Ureter (tissue), 1 donor: ENCODE data around the gene EHD3. TPM values are rescaled to one million over a fixed set of nuclear protein-coding genes. Genes with fewer than 3 reads are reported as not detected.

ENCODE experiments used
- DNase-seq: peaks from one replicate; pipeline ENCODE4 v3.0.0-alpha.2; 2020; ENCODE audit warnings: low spot score
- total RNA-seq: library from RNA; stranded (reverse); gene quantifications from one replicate; pipeline ENCODE4 v1.2.4, GENCODE V29; 2023
- donor health status: DM: yes; HTN: yes; CAD: no.

EHD3 gene
- total RNA-seq, 1 donor from 2014 or later = 12.7 TPM

DNA sequence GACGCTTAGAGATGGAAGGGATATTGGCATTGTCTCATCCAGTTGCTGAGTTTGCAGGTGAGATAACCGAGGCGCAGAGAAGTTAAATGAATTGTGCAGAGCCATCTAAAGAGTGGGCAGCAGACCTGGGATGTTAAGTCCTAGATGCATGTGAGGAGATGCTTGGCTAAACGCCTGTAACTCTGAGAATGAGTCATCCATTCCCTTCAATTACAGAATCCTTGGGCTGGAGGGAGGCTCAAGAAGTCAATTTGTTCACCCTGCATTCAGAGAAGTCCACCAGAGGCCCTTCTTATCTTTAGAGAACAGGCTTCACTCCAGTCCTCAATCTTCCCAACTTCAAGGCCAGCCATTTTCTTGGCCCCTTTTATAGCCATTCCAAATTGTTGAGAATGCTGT is 1.6 kb downstream of the EHD3 start:
- peak; percentile 34 for DNase-seq

DNA sequence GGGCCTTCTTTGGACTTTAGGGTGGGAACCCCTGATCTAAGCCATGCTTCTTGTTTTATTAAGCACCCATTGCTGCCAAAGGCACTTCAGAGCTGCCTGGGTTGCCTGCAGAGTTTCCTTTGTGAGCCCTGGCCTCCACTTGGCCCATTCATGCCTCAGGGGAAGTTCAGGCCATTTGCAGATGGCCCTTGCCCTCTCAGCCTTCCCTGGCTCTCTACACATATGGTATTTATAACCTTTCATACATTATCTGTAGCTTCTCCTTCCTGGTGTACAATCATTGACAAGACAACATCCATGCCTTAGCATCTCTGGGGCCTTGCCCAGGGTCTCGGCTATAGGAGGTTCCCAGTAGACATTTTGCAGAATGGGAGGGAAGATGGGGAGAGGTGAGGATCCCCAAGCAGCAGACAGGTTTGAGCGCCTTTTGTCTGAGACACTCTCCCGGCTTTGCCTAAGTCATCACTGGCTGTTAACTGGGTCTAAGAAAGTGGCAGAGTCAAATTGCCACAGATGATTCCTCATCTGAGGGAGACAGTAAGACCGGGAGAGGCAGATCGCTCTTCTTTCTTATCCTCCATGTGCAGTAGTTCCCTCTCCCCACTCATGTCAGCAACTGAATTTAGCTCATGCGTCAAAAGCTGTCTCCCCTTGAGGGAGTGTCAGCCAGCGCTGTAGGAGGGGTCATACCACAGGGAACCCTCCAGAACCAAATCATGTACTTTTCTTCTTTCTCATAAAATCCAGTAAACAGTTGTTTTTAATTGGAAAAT is 2.7 kb downstream of the EHD3 start:
- DNase-seq = no peak

DNA sequence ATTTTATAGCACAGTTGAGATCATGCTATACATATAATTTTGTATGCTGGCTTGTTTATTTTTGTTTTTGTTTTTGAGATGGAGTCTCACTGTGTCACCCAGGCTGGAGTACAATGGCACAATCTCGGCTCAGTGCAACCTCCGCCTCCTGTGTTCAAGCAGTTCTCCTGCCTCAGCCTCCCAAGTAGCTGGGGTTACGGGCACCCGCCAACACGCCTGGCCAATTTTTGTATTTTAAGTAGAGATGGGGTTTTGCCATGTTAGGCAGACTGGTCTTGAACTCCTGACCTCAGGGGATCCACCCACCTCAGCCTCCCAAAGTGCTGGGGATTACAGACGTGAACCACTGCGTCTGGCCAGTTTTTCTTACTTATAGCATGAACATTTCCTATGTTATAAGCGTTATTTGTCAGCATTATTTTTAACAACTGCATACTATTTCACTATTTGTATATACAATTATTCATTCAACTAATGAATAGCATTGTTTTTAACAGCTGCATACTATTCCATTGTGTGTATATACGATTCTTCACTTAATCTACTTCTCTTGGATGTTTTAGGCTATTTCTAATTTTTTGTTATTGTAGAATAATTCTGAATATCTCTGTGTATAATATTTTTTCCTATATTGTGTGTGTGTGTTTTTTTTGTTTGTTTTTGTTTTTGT is 3.5 kb downstream of the EHD3 start:
- no peak for DNase-seq

DNA sequence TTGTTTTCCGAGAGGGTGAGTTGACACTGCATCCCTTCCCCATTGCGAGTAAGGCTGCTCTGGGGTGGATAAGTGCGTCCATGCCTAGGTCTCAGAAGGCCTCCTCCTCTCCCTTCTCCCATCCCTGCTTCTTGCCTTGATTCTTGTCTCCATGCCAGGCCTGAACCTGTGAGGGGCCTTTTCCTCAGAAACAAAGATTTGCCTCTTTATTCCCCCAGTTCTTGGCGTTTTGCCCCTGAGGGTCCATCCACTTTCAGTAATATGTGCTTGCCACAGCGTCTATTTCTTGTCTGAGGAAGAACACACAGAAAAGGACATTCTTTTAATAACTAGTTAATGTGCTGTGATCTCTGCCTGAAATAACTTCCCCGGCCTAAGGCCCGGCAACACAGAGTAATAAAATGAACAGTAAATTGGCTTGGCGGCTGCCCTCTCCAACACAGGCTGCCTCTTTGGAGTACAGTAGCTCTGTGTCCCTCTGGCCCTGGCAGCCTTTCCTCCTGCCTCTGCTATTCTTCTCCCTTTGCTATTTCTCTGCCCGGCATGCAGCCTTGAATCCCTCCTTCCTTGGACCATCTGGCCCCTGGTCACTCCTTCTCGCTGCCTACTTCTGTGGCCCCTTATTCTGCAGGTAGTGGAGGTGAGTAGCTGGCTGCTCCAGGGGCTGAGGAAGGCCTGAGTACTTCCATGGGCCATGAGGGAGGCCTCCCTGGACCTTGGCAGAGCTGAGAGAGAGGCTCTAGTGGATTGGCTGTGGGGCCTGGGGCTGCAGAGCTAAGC is 4.4 kb downstream of the EHD3 start:
- DNase-seq = no peak

DNA sequence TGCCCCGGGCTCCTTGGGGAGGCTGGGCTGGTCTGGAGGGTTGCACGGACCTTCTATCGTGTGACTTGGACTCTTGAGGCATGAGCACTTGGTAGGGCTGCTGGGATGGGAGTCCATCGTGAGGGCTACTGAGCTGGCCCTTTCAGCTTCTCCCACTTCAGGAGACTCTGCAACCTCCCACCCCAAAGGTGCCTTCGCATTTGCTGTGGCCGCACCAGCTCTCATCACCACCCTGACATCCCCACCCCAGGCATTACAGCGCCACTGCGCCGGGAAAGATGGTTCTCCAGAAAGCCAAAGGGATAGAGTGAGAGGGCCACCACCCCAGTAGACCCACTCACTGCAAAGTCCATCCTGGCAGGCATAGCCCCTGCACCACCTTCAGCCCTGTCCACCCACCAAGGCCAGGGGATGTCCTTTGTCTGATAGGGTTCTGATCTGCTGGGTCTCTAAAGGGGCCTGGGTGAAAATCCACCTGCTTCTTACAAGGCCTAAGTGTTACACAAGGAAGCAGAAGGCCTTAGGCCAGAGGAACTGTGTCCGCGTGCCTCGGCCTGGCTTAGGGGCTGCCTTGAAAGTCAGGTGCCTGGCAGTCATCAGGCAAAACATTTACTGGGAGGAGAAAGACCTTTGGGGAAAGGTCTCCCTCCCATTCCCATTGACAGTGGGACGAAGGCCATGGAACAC is 5.1 kb downstream of the EHD3 start:
- no peak for DNase-seq

DNA sequence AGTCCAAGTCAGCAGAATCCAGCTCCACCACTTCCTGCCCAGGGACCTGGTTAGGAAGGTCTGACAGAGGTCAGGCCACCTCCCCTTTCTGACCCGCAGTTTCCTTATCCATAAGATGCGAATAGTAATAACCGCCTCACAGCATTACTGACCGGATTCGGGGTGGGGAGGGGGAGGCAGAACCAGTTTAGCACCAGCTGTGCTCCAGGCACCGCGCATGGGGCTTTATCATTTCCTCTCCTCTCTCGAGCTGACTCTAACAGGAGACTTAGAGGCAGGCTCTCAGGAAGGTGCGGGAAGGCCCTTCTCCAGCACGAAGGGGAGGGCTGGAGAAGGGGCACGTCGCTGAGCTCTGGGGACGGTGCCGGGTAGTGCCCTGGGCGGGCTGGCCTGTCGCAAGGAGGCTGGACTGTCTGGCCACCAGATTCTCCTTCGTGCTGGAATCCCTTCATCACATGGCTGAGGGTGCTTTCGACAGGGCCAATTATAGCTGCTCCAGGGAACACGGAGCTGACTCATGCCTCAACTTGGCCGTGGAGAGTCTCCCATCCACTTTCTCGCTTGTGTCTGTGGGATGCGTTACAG is 5.7 kb downstream of the EHD3 start:
- no peak for DNase-seq

DNA sequence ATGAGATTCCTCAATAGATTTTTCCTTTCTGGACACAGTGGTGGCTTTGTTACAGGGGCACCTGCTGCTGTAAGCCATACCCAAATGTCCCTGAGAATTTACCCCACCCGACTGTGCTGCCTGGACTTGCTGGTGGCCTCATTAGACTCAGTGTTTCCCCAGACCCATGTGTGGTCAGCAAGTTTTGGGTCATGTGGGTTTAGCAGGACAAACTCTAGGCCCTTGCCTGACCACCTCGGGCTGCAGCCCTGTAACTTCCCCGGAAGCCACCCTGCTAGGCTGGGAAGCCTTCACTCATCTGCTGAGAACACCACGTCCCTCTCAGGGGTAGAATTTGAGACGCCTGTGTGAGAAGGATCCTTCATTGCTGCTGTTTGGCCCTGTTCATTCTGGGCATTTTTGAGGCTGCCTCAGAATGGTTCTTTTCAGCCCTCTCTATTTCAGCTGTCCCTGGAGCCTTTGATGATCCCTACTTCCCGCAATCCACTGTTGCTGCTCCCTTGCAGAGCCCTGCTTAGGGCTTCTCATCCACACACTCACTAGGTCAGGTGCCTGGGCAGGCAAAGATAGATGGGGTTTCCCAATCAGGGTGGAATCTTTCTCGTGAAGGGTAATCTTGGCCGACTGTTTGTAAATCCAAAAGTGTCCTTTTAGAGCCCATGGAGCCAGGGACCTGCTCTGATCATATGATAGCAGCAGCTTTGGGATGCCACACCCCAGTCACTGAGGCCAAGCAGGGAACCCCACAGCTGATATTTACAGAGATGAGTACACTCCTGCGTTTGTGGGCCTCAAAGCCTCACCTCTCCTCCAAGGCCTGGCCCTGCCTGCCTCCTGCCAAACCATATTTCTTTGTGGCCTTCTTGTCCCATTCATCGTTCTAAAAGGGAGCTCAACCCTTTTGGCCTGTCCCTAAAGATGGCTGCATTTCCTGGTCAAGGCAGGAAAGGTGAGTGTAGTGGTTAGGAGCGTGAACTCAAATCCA is 6.7 kb downstream of the EHD3 start:
- DNase-seq = no peak

DNA sequence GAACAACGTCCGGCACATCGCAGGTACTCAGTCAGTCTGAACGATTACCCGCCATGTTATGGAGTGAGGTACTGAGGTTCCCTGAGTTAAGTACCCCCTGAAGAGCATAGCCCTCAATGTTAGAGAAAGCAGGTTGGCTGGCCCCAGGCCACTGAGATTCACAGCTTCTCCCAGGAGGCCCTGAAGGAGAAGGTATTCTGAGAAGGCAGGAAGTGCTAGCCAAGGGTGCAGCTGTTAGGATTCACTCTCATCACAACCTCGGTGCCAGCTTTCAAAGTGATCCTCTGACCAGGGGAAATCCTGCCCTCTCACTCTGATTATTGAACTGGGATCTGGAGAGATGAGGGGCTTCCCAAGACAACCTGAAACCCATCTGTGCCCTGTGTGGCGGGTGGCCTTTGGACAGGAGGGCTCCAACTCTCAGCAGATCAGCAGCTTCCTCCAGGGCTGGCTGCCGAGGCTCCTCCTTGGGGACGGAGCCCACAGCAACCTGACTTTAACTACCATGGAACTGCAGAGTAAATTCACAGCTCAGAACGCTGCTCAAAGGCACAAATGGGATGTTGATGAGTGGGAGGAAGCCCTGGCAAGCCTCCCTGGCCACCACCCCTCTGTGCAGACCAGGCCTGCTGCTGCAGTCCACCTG is 7.8 kb downstream of the EHD3 start:
- no peak for DNase-seq

DNA sequence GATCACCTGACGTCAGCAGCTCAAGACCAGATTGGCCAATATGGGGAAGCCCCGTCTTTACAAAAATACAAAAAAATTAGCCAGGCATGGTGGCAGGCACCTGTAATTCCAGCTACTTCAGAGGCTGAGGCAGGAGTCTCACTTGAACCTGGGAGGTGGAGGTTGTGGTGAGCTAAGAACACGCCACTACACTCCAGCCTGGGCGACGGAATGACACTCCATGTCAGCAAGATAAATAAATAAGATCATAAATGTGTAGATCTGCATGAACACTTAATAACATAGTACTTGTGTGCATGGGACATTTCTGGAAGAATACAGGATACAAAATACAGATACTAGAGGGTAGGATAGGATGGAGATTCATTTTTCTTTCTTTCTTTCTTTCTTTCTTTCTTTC is 9.1 kb downstream of the EHD3 start:
- no peak for DNase-seq

DNA sequence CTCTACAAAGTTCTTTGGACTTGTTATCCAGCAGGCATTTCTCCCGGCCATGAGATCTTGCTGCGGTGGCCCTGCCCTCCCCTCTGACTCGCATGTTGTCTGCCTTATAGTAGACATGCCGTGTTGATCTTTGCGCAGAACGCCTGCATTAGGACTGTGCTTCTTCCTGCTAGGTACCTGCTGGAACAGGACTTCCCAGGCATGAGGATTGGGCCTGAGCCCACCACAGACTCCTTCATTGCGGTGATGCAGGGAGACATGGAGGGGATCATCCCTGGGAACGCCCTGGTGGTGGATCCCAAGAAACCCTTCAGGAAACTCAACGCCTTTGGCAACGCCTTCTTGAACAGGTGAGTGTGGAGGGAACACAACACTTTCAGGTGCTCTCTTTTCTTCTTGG is 10.1 kb downstream of the EHD3 start:
- no peak for DNase-seq

DNA sequence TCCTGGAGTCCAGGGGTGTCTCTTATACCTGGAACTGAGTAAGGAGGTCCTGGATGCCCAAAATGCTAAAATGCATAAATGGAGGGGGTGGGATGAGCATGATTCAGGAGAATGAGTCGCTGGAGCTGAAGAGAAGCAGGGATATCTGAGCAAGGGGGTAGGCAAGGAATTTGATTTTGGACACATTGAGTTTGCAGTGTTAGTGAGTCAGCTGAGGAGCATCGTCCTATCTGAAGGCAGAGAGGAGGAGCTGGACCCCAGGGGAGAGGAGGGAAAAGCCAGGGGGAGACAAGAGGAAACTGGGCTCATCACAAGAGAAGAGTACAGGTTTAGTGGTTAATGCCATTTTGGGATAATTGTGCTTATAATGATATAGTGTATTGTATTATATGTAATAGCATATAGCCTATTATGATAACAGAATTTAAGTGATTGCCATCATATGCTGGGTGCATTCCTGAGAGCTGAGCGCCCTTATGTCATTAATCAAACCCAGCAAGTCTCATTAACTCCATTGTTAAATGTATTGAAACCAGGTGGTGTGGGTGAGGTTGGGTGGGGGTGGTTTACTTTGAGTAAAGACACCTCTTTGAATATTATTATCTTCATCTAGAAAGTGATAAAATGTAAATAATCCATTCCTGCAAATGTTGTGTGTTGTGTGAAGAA is 12.4 kb downstream of the EHD3 start:
- DNase-seq = no peak

DNA sequence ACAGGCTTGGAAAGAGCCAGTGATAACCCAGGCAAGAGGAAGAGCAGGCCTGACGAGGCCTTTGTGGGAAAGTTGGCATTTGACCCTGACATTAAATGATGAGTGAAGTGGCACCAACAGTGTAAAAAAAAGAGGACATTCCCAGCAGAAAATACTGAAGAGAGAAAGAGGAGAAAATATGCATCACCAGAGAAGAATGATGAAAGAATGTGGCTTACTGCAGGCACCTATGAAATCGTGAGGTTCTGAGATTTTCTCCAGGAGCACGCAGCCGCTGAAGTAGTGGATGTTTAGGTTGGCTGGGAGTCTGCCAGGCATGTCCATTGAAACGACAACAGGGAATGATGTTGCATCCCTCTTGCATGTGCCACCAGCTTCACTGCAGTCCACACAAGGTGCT is 13.8 kb downstream of the EHD3 start:
- DNase-seq = no peak

DNA sequence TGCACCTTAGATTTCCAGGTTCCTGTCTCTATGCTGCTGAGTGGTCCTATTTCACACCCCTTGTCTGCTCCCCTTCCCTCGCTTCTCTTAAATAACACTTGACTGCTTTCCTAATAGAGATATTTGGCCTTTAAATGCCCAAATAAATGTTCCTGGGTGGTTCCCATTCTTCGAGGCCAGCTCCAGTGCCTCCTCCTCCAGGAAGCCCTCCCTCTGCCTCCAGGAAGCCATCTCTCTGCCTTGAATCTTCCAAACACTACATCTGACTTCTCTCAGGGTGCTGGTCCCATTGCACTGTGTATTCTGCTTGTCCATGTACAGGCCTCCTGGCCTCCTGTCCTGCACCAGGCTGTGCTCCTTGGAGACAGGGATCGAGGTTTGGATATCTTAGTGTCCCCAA is 14.2 kb downstream of the EHD3 start:
- DNase-seq = no peak

DNA sequence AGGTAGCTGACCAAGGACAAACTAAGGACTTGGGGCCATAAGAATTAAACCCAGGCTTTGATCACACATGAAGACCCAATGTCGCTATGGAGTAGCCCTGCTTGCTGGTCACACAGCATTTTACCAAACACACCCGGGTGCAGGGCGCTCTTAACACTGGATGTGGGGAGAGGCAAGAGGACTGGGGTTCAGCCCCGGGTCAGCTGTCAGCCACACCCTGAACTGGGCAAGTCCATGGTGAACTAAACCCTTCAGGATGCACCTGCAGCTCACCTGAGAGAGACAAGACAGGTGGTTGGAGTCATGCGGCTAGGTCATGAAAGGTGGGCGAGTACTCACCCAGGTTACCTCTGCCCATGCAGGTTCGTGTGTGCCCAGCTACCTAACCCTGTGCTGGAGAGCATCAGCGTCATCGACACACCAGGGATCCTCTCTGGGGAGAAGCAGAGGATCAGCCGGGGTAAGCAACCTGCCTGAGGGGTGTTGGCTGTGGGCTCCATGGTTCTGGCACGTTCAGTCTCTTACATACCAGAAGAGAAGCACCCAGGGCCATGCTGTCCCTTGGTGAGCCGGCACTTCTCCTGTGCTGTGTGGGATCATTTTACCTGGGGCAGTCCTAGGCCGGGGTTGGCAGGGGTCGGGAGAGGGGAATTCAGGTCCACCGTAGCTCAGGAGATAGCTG is 15.2 kb downstream of the EHD3 start:
- no peak for DNase-seq

DNA sequence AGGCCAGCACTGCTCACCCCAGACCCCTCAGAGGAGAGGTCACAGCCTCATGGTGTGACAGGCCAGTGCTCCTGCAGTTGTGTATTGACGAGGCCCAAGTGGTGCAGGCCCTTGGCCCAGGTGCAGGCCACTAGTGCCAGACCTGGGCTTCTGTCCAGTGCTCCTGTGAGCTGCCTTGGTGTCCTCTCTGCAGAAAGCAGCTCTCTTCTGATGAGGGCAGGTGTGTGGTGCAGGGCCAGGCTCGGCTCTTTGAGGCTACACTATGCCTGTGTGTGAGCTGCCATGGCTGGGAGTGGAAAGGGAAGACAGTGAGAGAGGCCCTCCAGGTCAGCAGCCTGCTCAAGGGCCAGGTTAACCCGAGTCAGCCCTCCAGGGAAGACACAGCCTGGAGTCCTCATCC is 17.1 kb downstream of the EHD3 start:
- no peak for DNase-seq

DNA sequence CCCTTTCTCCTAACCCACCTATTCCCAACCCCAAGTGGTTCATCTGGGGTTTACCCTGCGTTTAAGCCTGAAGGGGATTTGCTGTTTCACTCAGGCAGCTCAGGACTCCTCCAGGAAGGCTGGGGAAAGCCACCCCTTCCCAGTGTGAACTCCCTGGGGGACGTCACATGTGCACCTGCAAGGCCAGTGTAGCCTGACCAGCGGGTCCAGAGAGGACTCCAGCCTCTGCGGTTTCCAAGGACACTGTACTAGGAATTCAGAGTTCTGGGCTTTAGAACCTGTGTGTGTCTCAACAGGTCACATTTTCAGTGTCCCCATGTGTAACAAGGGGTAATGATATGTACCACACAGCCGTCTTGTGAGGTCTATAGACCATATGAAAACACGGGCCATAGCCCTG is 17.9 kb downstream of the EHD3 start:
- no peak for DNase-seq

DNA sequence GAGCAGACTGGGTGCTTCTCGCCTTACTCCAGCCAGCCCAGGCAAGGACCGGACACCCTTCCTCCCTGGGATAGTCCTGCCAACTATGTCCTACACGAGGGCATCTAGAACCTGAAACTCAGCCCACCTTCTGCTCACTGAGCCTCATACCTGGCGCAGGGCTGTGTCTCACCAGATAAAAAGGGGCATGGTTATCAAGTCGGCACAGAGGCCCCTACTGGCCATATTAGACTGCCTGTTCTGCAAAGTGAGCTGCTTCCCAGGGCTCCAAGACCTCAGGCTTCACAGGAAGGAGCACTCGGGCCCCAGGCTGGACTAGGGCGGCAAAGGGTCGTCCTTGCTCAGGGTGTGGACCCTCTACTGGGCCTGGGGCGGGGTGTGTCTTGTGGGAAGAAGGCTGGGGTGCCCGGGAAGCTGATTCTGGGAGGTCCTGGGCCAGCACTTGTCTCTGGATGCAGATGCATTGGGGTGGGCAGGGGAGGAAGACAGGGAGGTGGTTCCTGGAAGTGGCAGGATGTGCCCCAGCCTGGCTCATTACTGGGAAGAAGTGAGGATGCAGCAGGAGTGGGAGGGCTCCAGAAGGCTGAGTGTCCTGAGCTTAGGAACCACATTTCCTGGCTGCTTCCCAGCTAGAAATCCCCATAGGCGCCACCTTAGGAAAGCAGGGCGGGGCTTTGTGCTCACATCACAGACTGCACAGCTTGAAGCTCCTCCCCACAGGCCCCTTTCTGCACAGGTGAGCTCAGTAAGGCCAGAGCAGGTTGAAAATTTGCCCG is 19.6 kb downstream of the EHD3 start:
- DNase-seq = no peak
